Measurements from ENCODE around the gene TMEM221. TPM values are rescaled to one million over a fixed set of nuclear protein-coding genes. Genes with fewer than 3 reads are reported as not detected.

Gene TMEM221
- total RNA-seq, 4 donors from 2014 or later, result 0.48 TPM; not detected in 3

- no peak for DNase-seq
- no peaks in the 10 kb centered on the region for H3K27me3 ChIP-seq
- H3K4me3 ChIP-seq, result no peak overlapping the region
- no peaks in the 10 kb centered on the region for H3K9me3 ChIP-seq
- in situ Hi-C loops (cut with MboI; ENCODE audit: low pct_ligation_motif_present in 1 of 4, low pct_unique_long_range_greater_than_20kb in 1 of 4, low sequenced_read_pairs in 3 of 4), result no loop called here
- H3K4me1 ChIP-seq, result peaks cover 0 to 9% (median 7%) of the 10 kb centered on the region in 4 donors
- intact Hi-C loops (cut with DNase I; ENCODE audit: low total_unique reads), result no loop called here
- TF ChIP-seq POLR2A (IDR thresholded peaks at IDR 0.05), result no peak
- no peak for TF ChIP-seq EP300 (IDR thresholded peaks at IDR 0.05; ENCODE audit: low read depth)
- no peak for TF ChIP-seq POLR2AphosphoS5 (IDR thresholded peaks at IDR 0.05)
- TF ChIP-seq, protein P1, sequence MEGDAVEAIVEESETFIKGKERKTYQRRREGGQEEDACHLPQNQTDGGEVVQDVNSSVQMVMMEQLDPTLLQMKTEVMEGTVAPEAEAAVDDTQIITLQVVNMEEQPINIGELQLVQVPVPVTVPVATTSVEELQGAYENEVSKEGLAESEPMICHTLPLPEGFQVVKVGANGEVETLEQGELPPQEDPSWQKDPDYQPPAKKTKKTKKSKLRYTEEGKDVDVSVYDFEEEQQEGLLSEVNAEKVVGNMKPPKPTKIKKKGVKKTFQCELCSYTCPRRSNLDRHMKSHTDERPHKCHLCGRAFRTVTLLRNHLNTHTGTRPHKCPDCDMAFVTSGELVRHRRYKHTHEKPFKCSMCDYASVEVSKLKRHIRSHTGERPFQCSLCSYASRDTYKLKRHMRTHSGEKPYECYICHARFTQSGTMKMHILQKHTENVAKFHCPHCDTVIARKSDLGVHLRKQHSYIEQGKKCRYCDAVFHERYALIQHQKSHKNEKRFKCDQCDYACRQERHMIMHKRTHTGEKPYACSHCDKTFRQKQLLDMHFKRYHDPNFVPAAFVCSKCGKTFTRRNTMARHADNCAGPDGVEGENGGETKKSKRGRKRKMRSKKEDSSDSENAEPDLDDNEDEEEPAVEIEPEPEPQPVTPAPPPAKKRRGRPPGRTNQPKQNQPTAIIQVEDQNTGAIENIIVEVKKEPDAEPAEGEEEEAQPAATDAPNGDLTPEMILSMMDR (IDR thresholded peaks at IDR 0.05), result peak in 2 of 5 experiments; percentile 23 to 24
- H3K36me3 ChIP-seq, result no peaks in the 10 kb centered on the region
- 35 to 75% methylated on average over 2 to 26 of the region's 27 CpGs for WGBS, 2 donors (ENCODE audit: low coverage in 1 of 2)
- H3K27ac ChIP-seq, result no peak overlapping the region
Measured at GRCh38 chr19:17424743-17425365, 23.6 kb downstream of the TMEM221 start.

DNA sequence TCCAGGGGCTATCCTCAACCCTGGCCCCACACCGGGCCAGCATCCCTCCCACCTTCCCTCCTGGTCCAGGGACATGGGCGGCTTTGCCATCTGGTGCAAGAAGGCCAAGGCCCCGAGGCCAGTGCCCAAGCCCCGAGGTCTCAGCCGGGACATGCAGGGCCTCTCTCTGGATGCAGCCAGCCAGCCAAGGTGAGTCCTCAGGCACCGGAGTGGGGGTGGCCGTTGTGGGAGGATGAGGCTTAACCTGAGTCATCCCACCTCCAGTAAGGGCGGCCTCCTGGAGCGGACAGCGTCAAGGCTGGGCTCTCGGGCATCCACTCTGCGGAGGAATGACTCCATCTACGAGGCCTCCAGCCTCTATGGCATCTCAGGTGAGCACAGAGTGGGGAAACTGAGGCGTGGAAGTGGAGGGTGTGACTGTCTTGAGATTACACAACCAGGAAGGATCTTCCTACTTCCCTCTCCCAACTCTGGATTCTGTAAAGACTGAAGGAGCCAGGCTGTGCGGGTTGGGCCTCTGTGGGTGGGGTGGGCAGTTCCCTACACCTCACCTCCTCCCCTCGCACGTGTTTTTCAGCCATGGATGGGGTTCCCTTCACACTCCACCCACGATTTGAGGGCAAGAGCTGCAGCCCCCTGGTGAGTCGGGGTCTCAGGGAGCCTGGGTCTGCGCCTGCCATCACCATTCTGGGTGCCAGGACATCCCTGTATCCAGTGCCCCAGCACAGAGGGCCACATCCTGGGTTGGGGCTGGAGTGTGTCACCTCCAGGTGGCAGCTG lies 24.8 kb downstream of the TMEM221 start:
- WGBS, 2 donors (ENCODE audit: low coverage in 1 of 2), result 40 to 93% methylated on average over 1 to 20 of the region's 20 CpGs
- no peak for DNase-seq
- in situ Hi-C loops (cut with MboI; ENCODE audit: low pct_ligation_motif_present in 1 of 4, low pct_unique_long_range_greater_than_20kb in 1 of 4, low sequenced_read_pairs in 3 of 4), result no loop called here

GRCh38 chr19:17421942-17422341 lies 26.5 kb downstream of the TMEM221 start:
- H3K36me3 ChIP-seq, result no peaks in the 10 kb centered on the region
- TF ChIP-seq POLR2AphosphoS5 (IDR thresholded peaks at IDR 0.05), result no peak
- TF ChIP-seq, protein P1 (IDR thresholded peaks at IDR 0.05), result no peak
- TF ChIP-seq EP300 (IDR thresholded peaks at IDR 0.05; ENCODE audit: low read depth), result no peak
- no peak for TF ChIP-seq POLR2A (IDR thresholded peaks at IDR 0.05)
- no peak overlapping the region for H3K4me3 ChIP-seq
- peaks cover 0 to 15% (median 11%) of the 10 kb centered on the region in 4 donors for H3K4me1 ChIP-seq
- intact Hi-C loops (cut with DNase I; ENCODE audit: low total_unique reads), result no loop called here
- in situ Hi-C loops (cut with MboI; ENCODE audit: low pct_ligation_motif_present in 1 of 4, low pct_unique_long_range_greater_than_20kb in 1 of 4, low sequenced_read_pairs in 3 of 4), result no loop called here
- no peak for DNase-seq
- WGBS, 2 donors (ENCODE audit: low coverage in 1 of 2), result 99% methylated on average over 4 of the region's 4 CpGs; no CpG with 5 or more reads in 1 of the 2 donors
- H3K27ac ChIP-seq, result no peak overlapping the region
- no peaks in the 10 kb centered on the region for H3K9me3 ChIP-seq
- H3K27me3 ChIP-seq, result no peaks in the 10 kb centered on the region

More for the DNA sequence above, 24.8 kb downstream of the TMEM221 start:
- Histone ChIP-seq H3K27ac (no peak overlapping the region), H3K27me3 (no peaks in the 10 kb centered on the region), H3K4me1 (peaks cover 0 to 15% (median 11%) of the 10 kb centered on the region in 4 donors), H3K9me3 (no peaks in the 10 kb centered on the region), H3K36me3 (no peaks in the 10 kb centered on the region), H3K4me3 (no peak overlapping the region)
- intact Hi-C loops (cut with DNase I; ENCODE audit: low total_unique reads), result no loop called here
- TF ChIP-seq POLR2AphosphoS5 (IDR thresholded peaks at IDR 0.05) (no peak), EP300 (IDR thresholded peaks at IDR 0.05; ENCODE audit: low read depth) (no peak)
- TF ChIP-seq, protein P1 (IDR thresholded peaks at IDR 0.05), result no peak

DNA sequence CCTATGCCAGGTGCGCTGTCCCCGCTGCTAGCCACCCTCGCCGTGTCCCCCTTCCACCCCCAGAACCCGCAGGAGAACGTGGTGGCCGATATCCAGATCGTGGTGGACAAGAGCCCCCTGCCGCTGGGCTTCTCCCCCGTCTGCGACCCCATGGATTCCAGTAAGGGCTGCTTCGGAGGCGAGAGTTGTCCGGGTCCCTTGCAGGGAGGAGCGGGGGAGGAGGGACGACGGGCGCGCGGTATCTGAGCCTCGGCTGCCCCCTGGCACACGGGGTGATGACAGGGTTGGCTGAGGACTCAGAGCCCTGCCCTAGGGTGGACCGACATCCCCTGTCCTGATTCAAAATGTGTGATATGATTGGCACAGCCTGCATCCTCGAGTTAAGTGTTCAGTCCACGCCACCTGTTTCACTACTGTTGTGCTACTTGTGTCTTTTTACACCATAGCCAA lies 28.0 kb downstream of the TMEM221 start:
- intact Hi-C loops (cut with DNase I; ENCODE audit: low total_unique reads) (no loop called here), in situ Hi-C loops (cut with MboI; ENCODE audit: low pct_ligation_motif_present in 1 of 4, low pct_unique_long_range_greater_than_20kb in 1 of 4, low sequenced_read_pairs in 3 of 4) (no loop called here)
- Histone ChIP-seq H3K4me1 (peaks cover 0 to 15% (median 11%) of the 10 kb centered on the region in 4 donors), H3K36me3 (no peaks in the 10 kb centered on the region), H3K27me3 (no peaks in the 10 kb centered on the region), H3K4me3 (peak overlapping the region; percentile 67 to 88 (median 82)), H3K9me3 (no peaks in the 10 kb centered on the region), H3K27ac (peak overlapping the region; percentile 68 to 83 (median 76))
- TF ChIP-seq POLR2A (IDR thresholded peaks at IDR 0.05) (no peak), EP300 (IDR thresholded peaks at IDR 0.05; ENCODE audit: low read depth) (no peak), POLR2AphosphoS5 (IDR thresholded peaks at IDR 0.05) (no peak)
- TF ChIP-seq, protein P1 (IDR thresholded peaks at IDR 0.05), result peak in 1 of 5 experiments; percentile 9
- peak; percentile 51 for DNase-seq
- WGBS, 2 donors (ENCODE audit: low coverage in 1 of 2), result 6% methylated on average over 12 of the region's 25 CpGs; no CpG with 5 or more reads in 1 of the 2 donors
